IPS-20b (cell line): ENCODE results near the gene PAGE3.

ENCODE experiments used
- H3K27ac ChIP-seq: one replicate; pipeline ENCODE4 v1.5.1; 2013; ENCODE audit warnings: low read length
- H3K27me3 ChIP-seq: 2 replicates; pipeline ENCODE4 v1.6.1; 2013; ENCODE audit warnings: mild to moderate bottlenecking, low read length, inconsistent platforms; ENCODE audit not compliant: insufficient read depth
- H3K36me3 ChIP-seq: 2 replicates; pipeline ENCODE4 v1.6.1; 2013; ENCODE audit warnings: low read depth, mild to moderate bottlenecking, inconsistent platforms, low read length, moderate library complexity; ENCODE audit not compliant: insufficient read depth
- H3K4me1 ChIP-seq: 2 replicates; pipeline ENCODE4 v1.6.1; 2013; ENCODE audit warnings: mild to moderate bottlenecking, control low read depth, inconsistent platforms, low read length, moderate library complexity; ENCODE audit not compliant: insufficient read depth
- H3K4me3 ChIP-seq: 2 replicates; pipeline ENCODE4 v1.5.1; 2013; ENCODE audit warnings: mild to moderate bottlenecking, low read length, inconsistent platforms
- H3K9ac ChIP-seq: 2 replicates; pipeline ENCODE4 v1.6.1; 2013; ENCODE audit warnings: low read depth, mild to moderate bottlenecking, inconsistent platforms, low read length, moderate library complexity
- H3K9me3 ChIP-seq: 2 replicates; pipeline ENCODE4 v1.6.1; 2013; ENCODE audit warnings: mild to moderate bottlenecking, low read depth, low read length, inconsistent platforms; ENCODE audit not compliant: insufficient read depth

PAGE3 gene

GRCh38 chrX:55264816-55265215 lies at the start of gene PAGE3:
Gene PAGE3, minus strand, starts transcription at chrX:55264916. Its CDS starts 1,013 bp downstream, at chrX:55263903.
- H3K27me3 ChIP-seq, result no peaks in the 10 kb centered on the region
- no peak within 1 kb of the TSS for H3K27ac ChIP-seq
- no peak within 1 kb of the TSS for H3K4me3 ChIP-seq
- no peaks in the 10 kb centered on the region for H3K4me1 ChIP-seq
- H3K9me3 ChIP-seq, result peaks cover 18% of the 10 kb centered on the region; the same call in 1 of the 2 replicates
- H3K36me3 ChIP-seq, result no peaks in the 10 kb centered on the region
- no peak within 1 kb of the TSS for H3K9ac ChIP-seq

- Histone ChIP-seq H3K36me3 (no peaks in the 10 kb centered on the region), H3K4me3 (no peak overlapping the region), H3K9me3 (peaks cover 14% of the 10 kb centered on the region; the same call in 1 of the 2 replicates), H3K4me1 (no peaks in the 10 kb centered on the region), H3K9ac (no peak overlapping the region), H3K27ac (no peak overlapping the region), H3K27me3 (no peaks in the 10 kb centered on the region)
Observed at GRCh38 chrX:55312655-55313054, 47.9 kb upstream of the PAGE3 start.

GRCh38 chrX:55290963-55291362 lies 26.2 kb upstream of the PAGE3 start:
- Histone ChIP-seq H3K4me1 (no peaks in the 10 kb centered on the region), H3K27ac (no peak overlapping the region), H3K9ac (no peak overlapping the region)

GRCh38 chrX:55279832-55280231 lies 15.1 kb upstream of the PAGE3 start:
- no peak overlapping the region for H3K9ac ChIP-seq
- H3K27ac ChIP-seq, result no peak overlapping the region
- no peak overlapping the region for H3K4me3 ChIP-seq
- H3K9me3 ChIP-seq, result no peaks in the 10 kb centered on the region
- no peaks in the 10 kb centered on the region for H3K36me3 ChIP-seq
- H3K4me1 ChIP-seq, result no peaks in the 10 kb centered on the region
- H3K27me3 ChIP-seq, result no peaks in the 10 kb centered on the region

More at GRCh38 chrX:55290963-55291362, 26.2 kb upstream of the PAGE3 start:
- H3K36me3 ChIP-seq, result no peaks in the 10 kb centered on the region
- no peak overlapping the region for H3K4me3 ChIP-seq
- H3K27me3 ChIP-seq, result no peaks in the 10 kb centered on the region
- H3K9me3 ChIP-seq, result peaks cover 3% of the 10 kb centered on the region; the same call in 1 of the 2 replicates

- Histone ChIP-seq H3K4me1 (no peaks in the 10 kb centered on the region), H3K27me3 (no peaks in the 10 kb centered on the region), H3K9ac (no peak overlapping the region), H3K27ac (no peak overlapping the region), H3K36me3 (no peaks in the 10 kb centered on the region), H3K4me3 (no peak overlapping the region), H3K9me3 (peaks cover 6% of the 10 kb centered on the region; the same call in 1 of the 2 replicates)
Observed at GRCh38 chrX:55260806-55261205, 3.9 kb downstream of the PAGE3 start.

- no peaks in the 10 kb centered on the region for H3K36me3 ChIP-seq
- H3K27me3 ChIP-seq, result no peaks in the 10 kb centered on the region
- no peaks in the 10 kb centered on the region for H3K4me1 ChIP-seq
- H3K4me3 ChIP-seq, result no peak overlapping the region
- no peaks in the 10 kb centered on the region; the same call in 1 of the 2 replicates for H3K9me3 ChIP-seq
- H3K27ac ChIP-seq, result no peak overlapping the region
- no peak overlapping the region for H3K9ac ChIP-seq
Observed at GRCh38 chrX:55253528-55253927, 11.2 kb downstream of the PAGE3 start.

GRCh38 chrX:55240788-55241340 lies 23.9 kb downstream of the PAGE3 start:
- Histone ChIP-seq H3K4me1 (no peaks in the 10 kb centered on the region), H3K27ac (no peak overlapping the region), H3K27me3 (no peaks in the 10 kb centered on the region), H3K9ac (no peak overlapping the region), H3K36me3 (no peaks in the 10 kb centered on the region), H3K4me3 (no peak overlapping the region), H3K9me3 (no peaks in the 10 kb centered on the region; the same call in 1 of the 2 replicates)

GRCh38 chrX:55220119-55220794 lies 44.5 kb downstream of the PAGE3 start, which contains the start of gene PAGE5:
Gene PAGE5, plus strand, starts transcription at chrX:55220346. Its CDS starts 1,037 bp downstream, at chrX:55221383.
- no peaks in the 10 kb centered on the region; the same call in 1 of the 2 replicates for H3K9me3 ChIP-seq
- no peak within 1 kb of the TSS for H3K4me3 ChIP-seq
- no peaks in the 10 kb centered on the region for H3K4me1 ChIP-seq
- H3K27ac ChIP-seq, result no peak within 1 kb of the TSS
- H3K27me3 ChIP-seq, result no peaks in the 10 kb centered on the region
- H3K36me3 ChIP-seq, result no peaks in the 10 kb centered on the region
- H3K9ac ChIP-seq, result no peak within 1 kb of the TSS

- no peaks in the 10 kb centered on the region for H3K27me3 ChIP-seq
- no peaks in the 10 kb centered on the region for H3K4me1 ChIP-seq
- no peak overlapping the region for H3K9ac ChIP-seq
- no peaks in the 10 kb centered on the region; the same call in 1 of the 2 replicates for H3K9me3 ChIP-seq
- H3K4me3 ChIP-seq, result no peak overlapping the region
- H3K27ac ChIP-seq, result no peak overlapping the region
- no peaks in the 10 kb centered on the region for H3K36me3 ChIP-seq
Observed at GRCh38 chrX:55213381-55213780, 51.3 kb downstream of the PAGE3 start.

GRCh38 chrX:55210931-55211677 lies 53.6 kb downstream of the PAGE3 start:
- H3K36me3 ChIP-seq, result no peaks in the 10 kb centered on the region
- H3K9ac ChIP-seq, result no peak overlapping the region
- H3K4me3 ChIP-seq, result no peak overlapping the region
- H3K9me3 ChIP-seq, result no peaks in the 10 kb centered on the region; the same call in 1 of the 2 replicates
- H3K27me3 ChIP-seq, result no peaks in the 10 kb centered on the region
- H3K27ac ChIP-seq, result no peak overlapping the region
- no peaks in the 10 kb centered on the region for H3K4me1 ChIP-seq
